ENCODE data around the gene KANTR.

- TF ChIP-seq POLR2AphosphoS5 (IDR thresholded peaks at IDR 0.05; ENCODE audit: low read depth, low read length) (no peak), POLR2A (IDR thresholded peaks at IDR 0.05; ENCODE audit: low read depth, low read length) (no peak), TAF1 (IDR thresholded peaks at IDR 0.05; ENCODE audit: low read depth, low read length) (no peak), PAX5 (IDR thresholded peaks at IDR 0.05; ENCODE audit: insufficient read depth, low read length, severe bottlenecking) (no peak)
Observed at GRCh38 chrX:53080628-53081580, 13.0 kb upstream of the KANTR start.
